C4-2B (cell line): ENCODE results near the gene FHIT.

ENCODE experiments used
- H3K27ac ChIP-seq: fragments of 450-650 bp; 2 replicates; pipeline ENCODE4 v1.5.1; 2017
- ZFX ChIP-seq: fragments of 450-650 bp; IDR thresholded peaks from 2 replicates; pipeline ENCODE4 v1.6.1; 2017
- TF ChIP-seq, protein P1 (sequence below): fragments of 450-650 bp; conservative IDR thresholded peaks from 2 replicates; pipeline ENCODE4 v1.5.1; 2017; ENCODE audit warnings: mild to moderate bottlenecking

FHIT gene

DNA sequence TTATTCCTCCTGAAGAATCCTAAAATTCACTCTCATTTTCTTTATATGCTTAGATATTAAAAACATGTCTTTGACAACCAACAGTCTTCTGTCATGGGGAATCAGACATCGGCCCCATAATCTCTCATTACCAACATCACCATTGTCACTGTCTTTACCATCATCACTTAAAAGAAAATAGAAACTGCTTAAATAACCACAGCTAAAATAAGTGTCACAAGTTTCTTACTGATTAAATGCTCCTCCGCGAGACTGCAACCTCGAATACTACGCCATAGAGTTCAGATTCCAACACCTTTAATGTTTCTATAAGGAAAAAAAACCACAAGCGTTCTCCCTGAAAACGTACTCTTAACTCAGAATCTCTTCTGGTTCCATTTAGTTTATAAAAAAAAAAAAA is 1223.9 kb downstream of the FHIT start:
- TF ChIP-seq, protein P1, sequence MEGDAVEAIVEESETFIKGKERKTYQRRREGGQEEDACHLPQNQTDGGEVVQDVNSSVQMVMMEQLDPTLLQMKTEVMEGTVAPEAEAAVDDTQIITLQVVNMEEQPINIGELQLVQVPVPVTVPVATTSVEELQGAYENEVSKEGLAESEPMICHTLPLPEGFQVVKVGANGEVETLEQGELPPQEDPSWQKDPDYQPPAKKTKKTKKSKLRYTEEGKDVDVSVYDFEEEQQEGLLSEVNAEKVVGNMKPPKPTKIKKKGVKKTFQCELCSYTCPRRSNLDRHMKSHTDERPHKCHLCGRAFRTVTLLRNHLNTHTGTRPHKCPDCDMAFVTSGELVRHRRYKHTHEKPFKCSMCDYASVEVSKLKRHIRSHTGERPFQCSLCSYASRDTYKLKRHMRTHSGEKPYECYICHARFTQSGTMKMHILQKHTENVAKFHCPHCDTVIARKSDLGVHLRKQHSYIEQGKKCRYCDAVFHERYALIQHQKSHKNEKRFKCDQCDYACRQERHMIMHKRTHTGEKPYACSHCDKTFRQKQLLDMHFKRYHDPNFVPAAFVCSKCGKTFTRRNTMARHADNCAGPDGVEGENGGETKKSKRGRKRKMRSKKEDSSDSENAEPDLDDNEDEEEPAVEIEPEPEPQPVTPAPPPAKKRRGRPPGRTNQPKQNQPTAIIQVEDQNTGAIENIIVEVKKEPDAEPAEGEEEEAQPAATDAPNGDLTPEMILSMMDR = no peak
- no peak for TF ChIP-seq ZFX

DNA sequence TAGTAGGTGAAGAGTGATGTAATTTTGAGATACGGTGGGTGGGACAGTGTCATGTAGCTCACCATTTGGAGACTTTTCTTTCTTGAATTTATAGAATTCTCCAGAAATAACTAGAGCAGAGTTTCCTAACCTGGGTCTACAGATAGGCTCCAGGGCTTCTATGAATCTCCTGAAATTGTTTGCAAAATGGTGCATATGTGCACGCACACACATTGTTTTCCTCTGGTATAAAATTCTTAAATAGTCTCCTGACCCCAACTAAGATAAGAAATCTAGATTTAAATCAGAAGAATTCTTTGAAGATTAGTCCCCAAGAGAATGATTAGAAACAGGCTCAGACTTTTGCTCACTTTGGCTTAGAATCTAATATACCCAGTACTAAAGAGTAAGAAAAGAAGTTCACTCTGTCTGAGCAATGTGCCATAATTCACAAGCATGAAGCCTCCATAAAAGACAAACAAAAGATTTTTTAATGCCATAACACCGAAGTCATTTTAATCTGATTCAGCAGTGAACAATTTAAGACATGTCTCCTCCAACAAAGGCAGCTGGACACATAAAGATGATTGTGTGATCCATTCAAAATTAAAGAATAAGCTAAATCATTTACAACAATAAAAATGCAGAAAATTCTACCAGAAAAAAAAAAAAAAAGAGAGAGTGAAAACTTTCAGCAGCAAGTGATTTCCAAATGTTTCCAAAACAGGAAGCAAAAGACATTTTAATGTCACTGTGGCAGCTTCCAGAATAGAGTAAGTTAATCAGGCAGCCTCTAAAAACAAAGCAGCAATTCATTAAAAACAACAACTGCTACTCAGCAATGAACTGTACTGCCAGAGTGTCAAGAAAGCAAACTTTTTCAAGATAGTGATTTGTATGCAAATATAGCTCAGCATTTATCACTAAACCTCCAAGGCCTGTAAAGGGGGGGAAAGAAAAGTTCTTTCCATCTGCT is 1225.9 kb downstream of the FHIT start:
- no peak overlapping the region for H3K27ac ChIP-seq
- TF ChIP-seq, protein P1 = no peak
- TF ChIP-seq ZFX = no peak

More for the DNA sequence above, 1223.9 kb downstream of the FHIT start:
- H3K27ac ChIP-seq = no peak overlapping the region

DNA sequence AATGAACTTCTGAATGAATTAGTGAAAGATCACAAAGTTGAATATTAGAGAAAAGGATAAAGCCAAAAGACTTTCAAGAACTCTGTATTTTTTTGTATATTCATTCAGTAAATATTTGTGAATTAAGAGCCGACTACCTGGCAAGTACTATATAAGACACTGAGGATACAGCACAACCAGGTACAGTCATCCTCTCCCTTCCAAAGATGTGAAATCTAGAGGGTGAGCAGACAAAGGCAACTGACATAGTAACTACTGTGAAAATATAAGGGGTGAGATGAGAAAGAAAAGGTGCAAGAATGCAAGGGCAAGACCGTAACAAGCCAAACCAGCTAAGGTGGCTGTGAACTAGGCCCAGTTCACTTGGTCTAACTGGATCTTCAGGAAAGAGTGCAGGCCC is 1226.9 kb downstream of the FHIT start:
- TF ChIP-seq, protein P1 = no peak
- TF ChIP-seq ZFX = no peak
- no peak overlapping the region for H3K27ac ChIP-seq

DNA sequence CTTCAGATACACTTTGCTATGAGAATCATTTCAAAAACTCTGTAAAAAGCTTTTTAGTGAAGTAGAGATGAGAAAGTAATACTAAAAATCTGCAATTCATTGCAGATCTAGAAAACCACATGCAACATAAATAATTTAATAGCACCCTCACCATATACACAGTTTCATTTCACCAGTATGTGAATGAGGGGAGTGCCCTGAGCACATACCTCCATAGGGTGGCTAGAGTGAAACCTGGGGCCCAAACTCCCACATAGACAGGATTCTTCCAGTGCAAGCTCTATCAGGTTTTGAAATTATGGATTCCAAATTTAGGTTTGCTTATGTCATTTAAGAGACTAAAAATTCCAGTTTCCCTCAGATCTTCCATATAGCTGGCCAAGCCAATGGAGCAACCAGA is 1228.1 kb downstream of the FHIT start:
- no peak overlapping the region for H3K27ac ChIP-seq
- TF ChIP-seq, protein P1 = no peak
- TF ChIP-seq ZFX = no peak

DNA sequence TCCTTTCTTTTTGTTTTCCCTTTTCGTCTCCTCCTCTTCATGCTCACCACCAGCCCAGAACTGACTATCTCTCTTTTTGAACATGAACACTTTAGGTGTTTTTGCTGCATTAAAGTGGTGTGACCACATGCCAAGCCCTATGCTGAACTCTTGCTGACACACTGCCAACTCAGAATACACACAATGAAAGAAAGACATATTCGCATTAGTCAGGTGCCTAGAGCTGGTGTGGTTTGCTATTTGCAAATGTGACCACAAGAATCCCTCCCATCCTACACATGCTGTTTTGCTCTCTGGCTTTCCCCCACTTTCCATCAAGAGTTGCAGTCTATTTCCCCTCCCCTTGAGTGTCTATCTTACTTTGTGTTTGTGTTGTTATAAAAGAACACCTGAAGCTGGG is 1233.6 kb downstream of the FHIT start:
- TF ChIP-seq, protein P1 = no peak
- TF ChIP-seq ZFX = no peak
- no peak overlapping the region for H3K27ac ChIP-seq

DNA sequence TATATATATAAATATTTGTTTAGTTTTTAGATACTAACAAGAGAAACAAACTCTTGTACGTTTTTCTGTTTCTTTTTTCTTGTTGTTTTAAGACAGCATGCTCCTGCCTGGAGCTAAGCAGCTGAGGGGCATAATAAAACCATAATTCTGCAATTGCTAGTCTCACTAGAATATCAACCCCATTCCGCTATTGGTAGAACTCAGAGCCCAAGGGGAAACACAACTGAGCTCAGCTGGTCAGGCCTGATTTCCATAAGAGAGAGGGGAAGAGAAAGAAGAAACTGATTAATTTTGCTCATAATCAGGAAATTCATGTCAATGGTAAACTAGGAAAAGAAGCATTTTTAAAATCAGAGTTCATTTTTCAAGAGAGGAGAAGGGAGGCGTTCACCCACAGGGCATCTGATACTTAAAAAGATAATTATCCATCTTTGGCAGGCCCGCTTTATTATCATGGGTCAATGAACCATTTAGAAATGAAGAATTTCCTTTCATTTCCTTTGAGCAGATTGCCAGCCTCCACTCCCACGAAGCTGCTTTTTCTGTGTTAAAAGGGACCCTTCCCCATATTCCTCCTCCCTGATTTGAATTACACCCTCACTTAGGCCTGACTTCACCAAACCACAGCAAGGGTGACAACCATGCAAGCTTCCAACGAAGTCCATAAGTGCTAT is 1236.1 kb downstream of the FHIT start:
- no peak overlapping the region for H3K27ac ChIP-seq
- TF ChIP-seq, protein P1 = no peak
- no peak for TF ChIP-seq ZFX

DNA sequence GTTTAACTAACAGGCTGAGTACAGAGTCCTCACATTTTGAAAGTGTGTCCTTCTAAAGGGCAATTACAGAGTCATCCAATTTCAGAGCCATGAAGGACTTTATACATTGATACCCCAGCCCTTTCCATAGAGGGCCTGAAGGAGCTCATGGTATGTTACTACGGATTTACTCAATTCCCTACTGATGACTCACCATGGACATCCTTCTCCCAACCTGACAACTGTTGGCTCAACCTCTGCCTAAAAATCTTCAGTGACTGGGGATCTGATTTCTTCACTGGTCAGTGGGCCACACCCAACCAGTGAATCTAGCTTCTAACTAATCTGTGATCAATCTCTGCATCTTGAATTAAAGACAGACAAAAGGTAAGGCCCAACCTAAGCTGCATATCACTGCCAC is 1238.0 kb downstream of the FHIT start:
- no peak for TF ChIP-seq ZFX
- TF ChIP-seq, protein P1 = no peak
- H3K27ac ChIP-seq = no peak overlapping the region
